Measurements from ENCODE around the gene SERPINB3.

DNA sequence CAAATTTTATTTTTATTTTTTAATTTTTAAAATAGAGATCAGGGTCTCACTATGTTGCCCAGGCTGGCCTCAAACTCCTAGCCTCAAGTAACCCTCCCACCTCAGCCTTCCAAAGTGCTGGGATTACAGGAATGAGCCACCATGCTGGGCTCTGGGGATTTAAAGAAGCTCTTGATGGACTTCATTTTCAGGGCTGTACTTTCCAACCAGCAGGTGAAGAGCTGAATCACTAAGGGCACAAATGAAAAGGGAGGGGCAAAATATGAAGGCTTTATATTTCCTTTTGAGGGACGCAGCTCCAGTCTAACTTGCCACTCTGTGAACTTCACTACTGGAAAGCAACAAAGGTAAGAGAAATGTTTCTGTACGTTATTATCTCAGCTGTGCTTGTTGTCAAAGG is 41.0 kb upstream of the SERPINB3 start, which contains the start of gene SERPINB11:
- TF ChIP-seq KDM1A (CRISPR knock-in tag; IDR thresholded peaks at IDR 0.05) (no peak), LCORL (IDR thresholded peaks at IDR 0.05) (no peak), LCORL (CRISPR knock-in tag; IDR thresholded peaks at IDR 0.05) (no peak), HIVEP1 (CRISPR knock-in tag; IDR thresholded peaks at IDR 0.05) (no peak), ZNF747 (CRISPR knock-in tag; IDR thresholded peaks at IDR 0.05; ENCODE audit: borderline replicate concordance) (no peak), ZNF530 (CRISPR knock-in tag; IDR thresholded peaks at IDR 0.05; ENCODE audit: low read depth) (no peak), STAG1 (CRISPR knock-in tag; IDR thresholded peaks at IDR 0.05) (no peak), MAX (IDR thresholded peaks at IDR 0.05) (no peak)
